ENCODE measurements around the gene MYH9. TPM values are rescaled to one million over a fixed set of nuclear protein-coding genes. Genes with fewer than 3 reads are reported as not detected.

The MYH9 gene
- total and polyA plus RNA-seq, 2 experiments from 2014 or later, result 58.4 to 233 TPM

DNA sequence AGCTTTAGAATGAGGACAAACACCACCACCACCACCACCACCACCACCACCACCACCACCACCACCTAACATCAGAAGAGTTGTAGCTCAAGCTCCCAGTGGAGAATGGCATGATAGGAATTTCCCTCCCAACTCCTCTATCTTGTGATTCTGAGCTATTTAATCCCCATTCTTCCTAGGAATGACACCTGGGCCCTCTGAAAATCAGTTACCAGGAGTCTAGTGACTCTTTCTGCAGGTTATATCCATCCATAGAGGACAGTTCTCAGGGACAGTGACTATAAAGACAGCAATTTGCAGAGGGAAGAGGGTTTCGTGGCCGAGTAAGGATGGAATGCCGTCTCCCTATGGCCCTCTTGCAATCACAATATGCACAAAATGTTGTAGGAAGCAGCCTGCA lies 27.8 kb downstream of the MYH9 start:
- Mint-ChIP-seq H3K27ac (peak overlapping the region; percentile 80), H3K9me3 (no peaks in the 10 kb centered on the region), H3K4me1 (peaks cover 89% of the 10 kb centered on the region), H3K36me3 (ENCODE audit: low read depth) (peaks cover 10% of the 10 kb centered on the region; the same call in 2 of the 3 replicates), H3K4me3 (no peak overlapping the region), H3K27me3 (ENCODE audit: insufficient read depth, low read depth, poor library complexity) (peaks cover 10% of the 10 kb centered on the region)
- Histone ChIP-seq H3K27ac (ENCODE audit: low read depth) (peak overlapping the region; percentile 83), H3K36me3 (ENCODE audit: insufficient read depth) (no peaks in the 10 kb centered on the region), H3K4me1 (ENCODE audit: insufficient read depth) (peaks cover 87% of the 10 kb centered on the region), H3K4me2 (no peak overlapping the region), H3F3A (replicated peaks; ENCODE audit: low read depth) (0 out of 2 replicates have a peak, but pooled peaks cover 5% of the 10 kb centered on the region), H3K9me2 (ENCODE audit: insufficient read depth) (peaks cover 3% of the 10 kb centered on the region), H4K20me1 (replicated peaks; ENCODE audit: insufficient read depth) (peaks cover 28% of the 10 kb centered on the region), H3K79me2 (replicated peaks; ENCODE audit: insufficient read depth) (peaks cover 99% of the 10 kb centered on the region), H2AFZ (no peak overlapping the region), H3K27me3 (ENCODE audit: insufficient read depth) (no peaks in the 10 kb centered on the region), H3K4me3 (no peak overlapping the region)
- DNase-seq (ENCODE audit: low spot score) (peak; percentile 79), ATAC-seq (peak; percentile 49)
- no peak for TF ChIP-seq ZNF114 (CRISPR knock-in tag; IDR thresholded peaks at IDR 0.05)
- TF ChIP-seq STAT1 (IDR thresholded peaks at IDR 0.05; ENCODE audit: unreplicated experiment), result no peak
- TF ChIP-seq CREB1 (CRISPR knock-in tag; IDR thresholded peaks at IDR 0.05; ENCODE audit: low read depth), result no peak
- TF ChIP-seq JUNB (IDR thresholded peaks at IDR 0.05; ENCODE audit: unreplicated experiment), result no peak
- TF ChIP-seq NANOG (IDR thresholded peaks at IDR 0.05; ENCODE audit: borderline replicate concordance), result no peak

DNA sequence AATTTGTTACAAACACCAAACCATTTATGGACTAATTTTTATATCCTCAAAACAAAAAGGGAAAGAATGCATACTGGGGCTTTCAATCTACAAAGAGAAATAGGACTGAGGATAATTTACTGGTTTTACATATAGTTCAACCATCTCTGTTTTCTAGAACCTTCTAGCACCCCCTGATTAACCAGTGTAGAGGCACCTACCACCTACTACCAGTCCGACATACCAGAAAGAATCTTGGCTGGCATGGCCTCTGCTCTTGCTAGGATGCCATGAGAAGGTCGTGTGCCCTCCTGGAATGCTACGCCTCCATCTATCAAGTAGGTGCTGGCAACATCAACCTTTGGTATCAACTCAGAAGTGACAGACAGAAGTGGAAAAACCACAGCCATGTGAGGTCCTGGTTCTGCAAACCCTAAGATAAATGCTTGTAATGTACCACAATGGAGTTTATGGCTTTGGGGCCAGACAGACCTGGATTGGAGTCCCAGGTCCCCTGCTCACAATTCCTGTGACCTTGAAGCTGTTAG lies 28.2 kb downstream of the MYH9 start:
- Histone ChIP-seq H3K9me2 (ENCODE audit: insufficient read depth) (peaks cover 3% of the 10 kb centered on the region), H3K79me2 (replicated peaks; ENCODE audit: insufficient read depth) (peaks cover 99% of the 10 kb centered on the region), H3F3A (replicated peaks; ENCODE audit: low read depth) (0 out of 2 replicates have a peak, but pooled peaks cover 5% of the 10 kb centered on the region), H3K4me2 (0 out of 2 replicates have a peak overlapping the region, but pooled peaks have one; percentile 13), H3K27ac (ENCODE audit: low read depth) (peak overlapping the region; percentile 14), H3K4me1 (ENCODE audit: insufficient read depth) (peaks cover 86% of the 10 kb centered on the region), H3K27me3 (ENCODE audit: insufficient read depth) (no peaks in the 10 kb centered on the region), H3K36me3 (ENCODE audit: insufficient read depth) (no peaks in the 10 kb centered on the region), H4K20me1 (replicated peaks; ENCODE audit: insufficient read depth) (peaks cover 25% of the 10 kb centered on the region), H2AFZ (no peak overlapping the region), H3K4me3 (no peak overlapping the region)
- Mint-ChIP-seq H3K36me3 (ENCODE audit: low read depth) (peaks cover 15% of the 10 kb centered on the region), H3K27ac (no peak overlapping the region; the same call in 1 of the 2 replicates), H3K27me3 (ENCODE audit: insufficient read depth, low read depth, poor library complexity) (peaks cover 10% of the 10 kb centered on the region), H3K4me1 (peaks cover 89% of the 10 kb centered on the region), H3K9me3 (no peaks in the 10 kb centered on the region), H3K4me3 (no peak overlapping the region)
- DNase-seq (ENCODE audit: low spot score) (no peak), ATAC-seq (no peak)
- TF ChIP-seq, protein P1, sequence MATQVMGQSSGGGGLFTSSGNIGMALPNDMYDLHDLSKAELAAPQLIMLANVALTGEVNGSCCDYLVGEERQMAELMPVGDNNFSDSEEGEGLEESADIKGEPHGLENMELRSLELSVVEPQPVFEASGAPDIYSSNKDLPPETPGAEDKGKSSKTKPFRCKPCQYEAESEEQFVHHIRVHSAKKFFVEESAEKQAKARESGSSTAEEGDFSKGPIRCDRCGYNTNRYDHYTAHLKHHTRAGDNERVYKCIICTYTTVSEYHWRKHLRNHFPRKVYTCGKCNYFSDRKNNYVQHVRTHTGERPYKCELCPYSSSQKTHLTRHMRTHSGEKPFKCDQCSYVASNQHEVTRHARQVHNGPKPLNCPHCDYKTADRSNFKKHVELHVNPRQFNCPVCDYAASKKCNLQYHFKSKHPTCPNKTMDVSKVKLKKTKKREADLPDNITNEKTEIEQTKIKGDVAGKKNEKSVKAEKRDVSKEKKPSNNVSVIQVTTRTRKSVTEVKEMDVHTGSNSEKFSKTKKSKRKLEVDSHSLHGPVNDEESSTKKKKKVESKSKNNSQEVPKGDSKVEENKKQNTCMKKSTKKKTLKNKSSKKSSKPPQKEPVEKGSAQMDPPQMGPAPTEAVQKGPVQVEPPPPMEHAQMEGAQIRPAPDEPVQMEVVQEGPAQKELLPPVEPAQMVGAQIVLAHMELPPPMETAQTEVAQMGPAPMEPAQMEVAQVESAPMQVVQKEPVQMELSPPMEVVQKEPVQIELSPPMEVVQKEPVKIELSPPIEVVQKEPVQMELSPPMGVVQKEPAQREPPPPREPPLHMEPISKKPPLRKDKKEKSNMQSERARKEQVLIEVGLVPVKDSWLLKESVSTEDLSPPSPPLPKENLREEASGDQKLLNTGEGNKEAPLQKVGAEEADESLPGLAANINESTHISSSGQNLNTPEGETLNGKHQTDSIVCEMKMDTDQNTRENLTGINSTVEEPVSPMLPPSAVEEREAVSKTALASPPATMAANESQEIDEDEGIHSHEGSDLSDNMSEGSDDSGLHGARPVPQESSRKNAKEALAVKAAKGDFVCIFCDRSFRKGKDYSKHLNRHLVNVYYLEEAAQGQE (IDR thresholded peaks at IDR 0.05; ENCODE audit: unreplicated experiment), result no peak
- TF ChIP-seq JUNB (IDR thresholded peaks at IDR 0.05; ENCODE audit: unreplicated experiment) (no peak), ZNF331 (CRISPR knock-in tag; IDR thresholded peaks at IDR 0.05; ENCODE audit: low read depth) (no peak), NANOG (IDR thresholded peaks at IDR 0.05; ENCODE audit: borderline replicate concordance) (no peak), STAT1 (IDR thresholded peaks at IDR 0.05; ENCODE audit: unreplicated experiment) (no peak), ZNF114 (CRISPR knock-in tag; IDR thresholded peaks at IDR 0.05) (no peak), CTCF (conservative IDR thresholded peaks at IDR 0.05; ENCODE audit: low read depth in 2 of 2) (no peak), POLR2AphosphoS5 (IDR thresholded peaks at IDR 0.05; ENCODE audit: low read depth) (no peak)
- TF ChIP-seq, protein P2, sequence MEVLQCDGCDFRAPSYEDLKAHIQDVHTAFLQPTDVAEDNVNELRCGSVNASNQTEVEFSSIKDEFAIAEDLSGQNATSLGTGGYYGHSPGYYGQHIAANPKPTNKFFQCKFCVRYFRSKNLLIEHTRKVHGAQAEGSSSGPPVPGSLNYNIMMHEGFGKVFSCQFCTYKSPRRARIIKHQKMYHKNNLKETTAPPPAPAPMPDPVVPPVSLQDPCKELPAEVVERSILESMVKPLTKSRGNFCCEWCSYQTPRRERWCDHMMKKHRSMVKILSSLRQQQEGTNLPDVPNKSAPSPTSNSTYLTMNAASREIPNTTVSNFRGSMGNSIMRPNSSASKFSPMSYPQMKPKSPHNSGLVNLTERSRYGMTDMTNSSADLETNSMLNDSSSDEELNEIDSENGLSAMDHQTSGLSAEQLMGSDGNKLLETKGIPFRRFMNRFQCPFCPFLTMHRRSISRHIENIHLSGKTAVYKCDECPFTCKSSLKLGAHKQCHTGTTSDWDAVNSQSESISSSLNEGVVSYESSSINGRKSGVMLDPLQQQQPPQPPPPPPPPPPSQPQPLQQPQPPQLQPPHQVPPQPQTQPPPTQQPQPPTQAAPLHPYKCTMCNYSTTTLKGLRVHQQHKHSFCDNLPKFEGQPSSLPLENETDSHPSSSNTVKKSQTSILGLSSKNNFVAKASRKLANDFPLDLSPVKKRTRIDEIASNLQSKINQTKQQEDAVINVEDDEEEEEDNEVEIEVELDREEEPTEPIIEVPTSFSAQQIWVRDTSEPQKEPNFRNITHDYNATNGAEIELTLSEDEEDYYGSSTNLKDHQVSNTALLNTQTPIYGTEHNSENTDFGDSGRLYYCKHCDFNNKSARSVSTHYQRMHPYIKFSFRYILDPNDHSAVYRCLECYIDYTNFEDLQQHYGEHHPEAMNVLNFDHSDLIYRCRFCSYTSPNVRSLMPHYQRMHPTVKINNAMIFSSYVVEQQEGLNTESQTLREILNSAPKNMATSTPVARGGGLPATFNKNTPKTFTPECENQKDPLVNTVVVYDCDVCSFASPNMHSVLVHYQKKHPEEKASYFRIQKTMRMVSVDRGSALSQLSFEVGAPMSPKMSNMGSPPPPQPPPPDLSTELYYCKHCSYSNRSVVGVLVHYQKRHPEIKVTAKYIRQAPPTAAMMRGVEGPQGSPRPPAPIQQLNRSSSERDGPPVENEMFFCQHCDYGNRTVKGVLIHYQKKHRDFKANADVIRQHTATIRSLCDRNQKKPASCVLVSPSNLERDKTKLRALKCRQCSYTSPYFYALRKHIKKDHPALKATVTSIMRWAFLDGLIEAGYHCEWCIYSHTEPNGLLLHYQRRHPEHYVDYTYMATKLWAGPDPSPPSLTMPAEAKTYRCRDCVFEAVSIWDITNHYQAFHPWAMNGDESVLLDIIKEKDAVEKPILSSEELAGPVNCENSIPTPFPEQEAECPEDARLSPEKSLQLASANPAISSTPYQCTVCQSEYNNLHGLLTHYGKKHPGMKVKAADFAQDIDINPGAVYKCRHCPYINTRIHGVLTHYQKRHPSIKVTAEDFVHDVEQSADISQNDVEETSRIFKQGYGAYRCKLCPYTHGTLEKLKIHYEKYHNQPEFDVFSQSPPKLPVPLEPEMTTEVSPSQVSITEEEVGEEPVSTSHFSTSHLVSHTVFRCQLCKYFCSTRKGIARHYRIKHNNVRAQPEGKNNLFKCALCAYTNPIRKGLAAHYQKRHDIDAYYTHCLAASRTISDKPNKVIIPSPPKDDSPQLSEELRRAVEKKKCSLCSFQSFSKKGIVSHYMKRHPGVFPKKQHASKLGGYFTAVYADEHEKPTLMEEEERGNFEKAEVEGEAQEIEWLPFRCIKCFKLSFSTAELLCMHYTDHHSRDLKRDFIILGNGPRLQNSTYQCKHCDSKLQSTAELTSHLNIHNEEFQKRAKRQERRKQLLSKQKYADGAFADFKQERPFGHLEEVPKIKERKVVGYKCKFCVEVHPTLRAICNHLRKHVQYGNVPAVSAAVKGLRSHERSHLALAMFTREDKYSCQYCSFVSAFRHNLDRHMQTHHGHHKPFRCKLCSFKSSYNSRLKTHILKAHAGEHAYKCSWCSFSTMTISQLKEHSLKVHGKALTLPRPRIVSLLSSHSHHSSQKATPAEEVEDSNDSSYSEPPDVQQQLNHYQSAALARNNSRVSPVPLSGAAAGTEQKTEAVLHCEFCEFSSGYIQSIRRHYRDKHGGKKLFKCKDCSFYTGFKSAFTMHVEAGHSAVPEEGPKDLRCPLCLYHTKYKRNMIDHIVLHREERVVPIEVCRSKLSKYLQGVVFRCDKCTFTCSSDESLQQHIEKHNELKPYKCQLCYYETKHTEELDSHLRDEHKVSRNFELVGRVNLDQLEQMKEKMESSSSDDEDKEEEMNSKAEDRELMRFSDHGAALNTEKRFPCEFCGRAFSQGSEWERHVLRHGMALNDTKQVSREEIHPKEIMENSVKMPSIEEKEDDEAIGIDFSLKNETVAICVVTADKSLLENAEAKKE (CRISPR knock-in tag; IDR thresholded peaks at IDR 0.05), result no peak
